WERI-Rb-1 (cell line): ENCODE data around the gene LEP.
"Not testable (repeated sequence)": the region's sequence is repeated elsewhere in the genome, so short reads cannot be mapped to it uniquely, and the experiment has no call there.

Experiments used
- DNase-seq: peaks from one replicate; pipeline ENCODE4 v3.0.0-alpha.2; 2020
- H3K27ac ChIP-seq: fragments of 250-450 bp; sonication (Bioruptor Pico); 2 replicates; pipeline ENCODE4 v1.5.1; 2020; ENCODE audit warnings: mild to moderate bottlenecking, moderate library complexity
- H3K27me3 ChIP-seq: fragments of 250-450 bp; sonication (Bioruptor Pico); 2 replicates; pipeline ENCODE4 v1.5.1; 2021; ENCODE audit warnings: mild to moderate bottlenecking, low read depth, moderate library complexity; ENCODE audit not compliant: insufficient read depth, severe bottlenecking
- H3K36me3 ChIP-seq: fragments of 250-450 bp; sonication (Bioruptor Pico); 2 replicates; pipeline ENCODE4 v1.5.1; 2020; ENCODE audit warnings: mild to moderate bottlenecking, moderate library complexity
- H3K4me3 ChIP-seq: 2 replicates; pipeline ENCODE4 v1.5.1; 2011; ENCODE audit warnings: low read depth, mild to moderate bottlenecking, control low read depth, low read length
- H3K9me3 ChIP-seq: fragments of 250-450 bp; sonication (Bioruptor Pico); 2 replicates; pipeline ENCODE4 v1.5.1; 2021; ENCODE audit warnings: mild to moderate bottlenecking, moderate library complexity; ENCODE audit not compliant: severe bottlenecking
- TF ChIP-seq, protein P1 (sequence below): IDR thresholded peaks from 2 replicates; pipeline ENCODE4 v1.5.1; 2011; ENCODE audit warnings: low read depth, mild to moderate bottlenecking, control low read depth, inconsistent platforms, low read length

Gene LEP

DNA sequence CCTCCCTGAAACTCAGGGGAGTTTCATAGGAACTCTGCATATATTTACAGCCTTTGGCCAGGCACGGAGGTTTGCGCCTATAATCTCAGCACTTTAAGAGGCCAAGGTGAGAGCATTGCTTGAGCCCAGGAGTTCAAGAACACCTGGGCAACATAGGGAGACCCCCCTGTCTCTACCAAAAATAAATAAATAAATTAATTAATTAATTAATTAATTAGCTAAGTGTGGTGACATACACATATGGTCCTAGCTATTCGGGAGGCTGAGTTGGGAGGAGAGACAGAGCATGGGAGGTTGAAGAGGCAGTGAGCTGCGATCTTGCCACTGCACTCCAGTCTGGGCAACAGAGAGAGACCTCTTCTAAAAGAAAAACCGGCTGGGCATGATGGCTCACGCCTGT lies 9.4 kb upstream of the LEP start:
- no peak overlapping the region for H3K27ac ChIP-seq
- no peaks in the 10 kb centered on the region for H3K27me3 ChIP-seq
- H3K4me3 ChIP-seq, result no peak overlapping the region
- H3K36me3 ChIP-seq, result no peaks in the 10 kb centered on the region
- no peak for DNase-seq
- TF ChIP-seq, protein P1, sequence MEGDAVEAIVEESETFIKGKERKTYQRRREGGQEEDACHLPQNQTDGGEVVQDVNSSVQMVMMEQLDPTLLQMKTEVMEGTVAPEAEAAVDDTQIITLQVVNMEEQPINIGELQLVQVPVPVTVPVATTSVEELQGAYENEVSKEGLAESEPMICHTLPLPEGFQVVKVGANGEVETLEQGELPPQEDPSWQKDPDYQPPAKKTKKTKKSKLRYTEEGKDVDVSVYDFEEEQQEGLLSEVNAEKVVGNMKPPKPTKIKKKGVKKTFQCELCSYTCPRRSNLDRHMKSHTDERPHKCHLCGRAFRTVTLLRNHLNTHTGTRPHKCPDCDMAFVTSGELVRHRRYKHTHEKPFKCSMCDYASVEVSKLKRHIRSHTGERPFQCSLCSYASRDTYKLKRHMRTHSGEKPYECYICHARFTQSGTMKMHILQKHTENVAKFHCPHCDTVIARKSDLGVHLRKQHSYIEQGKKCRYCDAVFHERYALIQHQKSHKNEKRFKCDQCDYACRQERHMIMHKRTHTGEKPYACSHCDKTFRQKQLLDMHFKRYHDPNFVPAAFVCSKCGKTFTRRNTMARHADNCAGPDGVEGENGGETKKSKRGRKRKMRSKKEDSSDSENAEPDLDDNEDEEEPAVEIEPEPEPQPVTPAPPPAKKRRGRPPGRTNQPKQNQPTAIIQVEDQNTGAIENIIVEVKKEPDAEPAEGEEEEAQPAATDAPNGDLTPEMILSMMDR, result no peak
- no peaks in the 10 kb centered on the region for H3K9me3 ChIP-seq

DNA sequence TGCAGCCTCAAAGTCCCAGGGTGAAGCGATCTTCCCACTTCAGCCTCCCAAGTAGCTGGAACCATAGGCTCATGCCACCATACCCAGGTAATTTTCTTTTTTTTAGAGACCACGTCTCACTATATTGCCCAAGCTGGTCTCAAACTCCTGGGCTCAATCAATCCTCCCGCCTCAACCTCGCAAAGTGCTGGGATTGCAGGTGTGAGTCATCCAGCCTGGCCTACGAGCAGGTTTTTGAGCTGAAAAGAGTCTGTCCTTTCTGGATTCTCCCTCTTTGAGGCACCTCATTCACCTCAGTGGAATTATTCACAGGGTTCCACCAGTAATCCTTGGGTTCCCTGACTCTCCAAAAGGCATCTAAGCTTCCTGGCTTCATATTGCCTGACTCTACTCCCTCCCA lies 7.6 kb upstream of the LEP start:
- no peaks in the 10 kb centered on the region for H3K36me3 ChIP-seq
- no peaks in the 10 kb centered on the region for H3K27me3 ChIP-seq
- H3K4me3 ChIP-seq, result no peak overlapping the region
- TF ChIP-seq, protein P1, result no peak
- no peak overlapping the region for H3K27ac ChIP-seq
- peaks cover 2% of the 10 kb centered on the region for H3K9me3 ChIP-seq
- no peak for DNase-seq

DNA sequence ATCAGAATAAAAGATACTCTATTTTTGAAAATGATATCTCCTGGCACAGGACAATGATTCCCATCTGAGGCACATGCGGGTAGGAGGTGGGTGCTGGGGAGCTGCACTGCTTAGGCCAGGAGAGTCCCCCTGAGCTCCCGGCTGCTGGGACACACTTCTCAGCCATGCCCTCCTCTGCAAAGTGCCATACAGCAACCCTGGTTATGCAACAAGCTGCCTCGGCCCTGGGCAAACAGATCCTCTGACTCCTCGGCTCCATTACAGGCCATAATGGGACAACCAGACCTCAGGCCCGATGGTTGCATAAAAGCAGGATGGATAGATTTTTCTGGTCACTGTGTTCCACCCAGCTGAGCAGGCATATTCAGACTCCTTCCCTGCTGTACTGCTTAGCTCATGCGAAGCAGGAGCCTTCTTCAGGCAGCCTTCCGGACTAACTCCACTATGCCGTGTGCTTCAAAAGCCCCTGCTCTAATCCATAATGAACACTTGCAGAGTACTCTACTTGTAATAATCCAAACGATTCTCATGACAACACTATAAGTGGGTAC lies 6.5 kb upstream of the LEP start:
- Histone ChIP-seq H3K36me3 (no peaks in the 10 kb centered on the region), H3K9me3 (peaks cover 5% of the 10 kb centered on the region), H3K27me3 (no peaks in the 10 kb centered on the region), H3K27ac (no peak overlapping the region), H3K4me3 (no peak overlapping the region)
- peak; percentile 16 for DNase-seq
- TF ChIP-seq, protein P1, result no peak

DNA sequence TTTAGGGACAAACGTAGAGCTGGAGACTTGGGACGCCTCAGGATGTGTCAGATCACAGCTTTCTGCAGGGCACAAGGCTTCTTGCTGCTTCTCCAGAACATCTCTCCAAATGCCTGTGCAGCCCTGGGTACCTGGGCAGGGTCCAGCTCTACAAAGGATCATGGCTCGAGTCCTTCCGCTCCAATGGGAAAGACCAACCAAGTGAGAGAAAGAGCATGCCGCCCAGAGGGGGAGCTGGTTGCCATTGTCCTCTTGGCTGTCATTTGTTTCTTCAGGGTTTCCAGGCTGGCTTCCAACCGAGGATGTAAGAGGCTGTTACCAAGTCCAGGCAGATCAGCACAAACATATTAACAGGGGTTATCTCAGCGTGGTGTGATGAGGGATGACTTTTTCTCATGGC lies 5.6 kb upstream of the LEP start:
- Histone ChIP-seq H3K27ac (peak overlapping the region; percentile 27; the same call in 1 of the 2 replicates), H3K27me3 (no peaks in the 10 kb centered on the region), H3K9me3 (peaks cover 12% of the 10 kb centered on the region), H3K4me3 (0 out of 2 replicates have a peak overlapping the region, but pooled peaks have one; percentile 3), H3K36me3 (no peaks in the 10 kb centered on the region)
- DNase-seq, result no peak
- TF ChIP-seq, protein P1, result peak; percentile 32; the same call in 1 of the 2 replicates

DNA sequence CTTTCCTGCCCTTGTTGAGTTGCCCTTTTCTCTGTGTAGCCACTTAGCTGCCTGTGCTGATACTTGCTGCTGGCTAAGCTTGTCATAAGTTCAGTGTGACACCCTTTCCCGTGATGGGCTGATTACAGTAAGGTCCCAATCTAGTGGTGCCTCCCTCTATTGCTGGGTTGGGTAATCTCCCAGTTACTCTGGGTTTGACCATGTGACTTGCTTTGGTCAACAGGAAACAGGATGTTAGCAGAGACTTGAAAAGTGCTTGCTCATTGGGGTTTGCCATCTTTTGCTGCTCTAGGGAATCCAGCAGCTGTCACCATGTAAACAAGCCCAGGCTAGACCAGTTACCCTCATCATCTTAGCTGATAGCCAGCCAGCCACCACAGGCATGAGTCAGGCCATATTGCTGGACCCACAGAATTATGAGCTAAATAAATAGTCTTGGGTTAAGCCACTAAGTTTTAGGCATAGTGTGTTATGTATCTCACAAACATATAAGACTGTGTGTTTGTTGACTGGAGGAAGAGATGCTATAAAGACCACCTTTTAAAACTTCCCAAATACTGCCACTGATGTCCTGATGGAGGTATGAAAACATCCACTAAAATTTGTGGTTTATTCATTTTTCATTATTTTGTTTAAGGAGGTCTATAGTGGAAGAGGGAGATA lies 4.0 kb upstream of the LEP start:
- no peak overlapping the region for H3K27ac ChIP-seq
- H3K4me3 ChIP-seq, result no peak overlapping the region
- no peak for DNase-seq
- peaks cover 14% of the 10 kb centered on the region for H3K9me3 ChIP-seq
- H3K27me3 ChIP-seq, result no peaks in the 10 kb centered on the region
- no peaks in the 10 kb centered on the region for H3K36me3 ChIP-seq
- TF ChIP-seq, protein P1, result no peak

DNA sequence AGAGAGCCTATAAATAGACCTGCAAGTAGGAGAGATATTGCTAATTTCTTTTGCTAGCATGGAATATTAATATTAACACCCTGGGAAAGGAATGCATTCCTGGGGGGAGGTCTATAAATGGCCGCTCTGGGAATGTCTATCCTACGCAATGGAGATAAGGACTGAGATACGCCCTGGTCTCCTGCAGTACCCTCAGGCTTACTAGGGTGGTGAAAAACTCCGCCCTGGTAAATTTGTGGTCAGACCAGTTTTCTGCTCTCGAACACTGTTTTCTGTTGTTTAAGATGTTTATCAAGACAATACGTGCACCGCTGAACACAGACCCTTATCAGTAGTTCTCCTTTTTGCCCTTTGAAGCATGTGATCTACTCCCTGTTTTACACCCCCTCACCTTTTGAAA lies 1.9 kb upstream of the LEP start:
- not testable (repeated sequence) for H3K27me3 ChIP-seq, H3K27ac ChIP-seq, DNase-seq, H3K36me3 ChIP-seq, H3K4me3 ChIP-seq
- H3K9me3 ChIP-seq, result peaks cover 14% of the 10 kb centered on the region
